H1 (cell line): ENCODE measurements around the gene ARHGEF6.

Experiments used
- CTCF ChIP-seq, 3 experiments: IDR thresholded peaks; 1 replicate in 2 of 3; 2 replicates in 1 of 3; pipeline versions ENCODE4 v1.5.1 to v1.6.1; 2011; ENCODE audit warnings: low read length in 3 of 3, mild to moderate bottlenecking in 3 of 3, inconsistent platforms in 2 of 3, low read depth in 1 of 3, moderate library complexity in 1 of 3; ENCODE audit not compliant: insufficient read depth in 1 of 3; ENCODE audit errors: control extremely low read depth in 1 of 3
- POU5F1 ChIP-seq: IDR thresholded peaks from 2 replicates; pipeline ENCODE4 v1.6.1; 2011; ENCODE audit warnings: low read depth, mild to moderate bottlenecking, low read length, moderate library complexity
- TAF1 ChIP-seq: IDR thresholded peaks from 2 replicates; pipeline ENCODE4 v1.6.1; 2011; ENCODE audit warnings: mild to moderate bottlenecking, low read depth, low read length

GRCh38 chrX:136674270-136674985 lies 106.3 kb downstream of the ARHGEF6 start:
- TF ChIP-seq CTCF (IDR thresholded peaks at IDR 0.05; ENCODE audit: control extremely low read depth in 1 of 3, insufficient read depth in 1 of 3, low read depth in 1 of 3, low read length in 3 of 3) (no peak), POU5F1 (no peak), TAF1 (no peak)
